AG09319 (cell line): Measurements from ENCODE around the gene PRADC1.

Source experiments
- DNase-seq: peaks from one replicate; pipeline ENCODE4 v3.0.0-alpha.2; 2010; ENCODE audit warnings: low read depth; ENCODE audit errors: extremely low read depth
- CTCF ChIP-seq: IDR thresholded peaks from 2 replicates; pipeline ENCODE4 v1.5.1; 2011; ENCODE audit warnings: low read depth, mild to moderate bottlenecking, inconsistent platforms, low read length, moderate library complexity

Gene PRADC1

GRCh38 chr2:73233154-73233931 lies at the start of gene PRADC1:
Gene PRADC1, minus strand, starts transcription at chr2:73233239. Its CDS starts 79 bp downstream, at chr2:73233160.
- peak; percentile 99 for DNase-seq
- TF ChIP-seq CTCF = no peak

- no peak for DNase-seq
- no peak for TF ChIP-seq CTCF
Observed at GRCh38 chr2:73281244-73281643, 48.2 kb upstream of the PRADC1 start.

- TF ChIP-seq CTCF = no peak
- DNase-seq = no peak
Observed at GRCh38 chr2:73279852-73280251, 46.8 kb upstream of the PRADC1 start.

GRCh38 chr2:73272270-73272669 lies 39.2 kb upstream of the PRADC1 start:
- TF ChIP-seq CTCF = no peak

GRCh38 chr2:73269686-73270465 lies 36.8 kb upstream of the PRADC1 start:
- no peak for DNase-seq

More at GRCh38 chr2:73272270-73272669, 39.2 kb upstream of the PRADC1 start:
- DNase-seq = no peak

GRCh38 chr2:73268830-73269685 lies 36.0 kb upstream of the PRADC1 start:
- DNase-seq = no peak
- no peak for TF ChIP-seq CTCF

More at GRCh38 chr2:73269686-73270465, 36.8 kb upstream of the PRADC1 start:
- TF ChIP-seq CTCF = no peak
